ENCODE data around the gene DNAJC8. TPM values are rescaled to one million over a fixed set of nuclear protein-coding genes. Genes with fewer than 3 reads are reported as not detected.

The DNAJC8 gene
- total and polyA plus RNA-seq, 2 of the 8 experiments (the other 6 are each of a cell fraction or from before 2014, with no cell fraction given): 116 to 134 TPM

GRCh38 chr1:28258628-28259251, 25.9 kb upstream of the DNAJC8 start:
- ChIA-PET CTCF (ENCODE audit: partially characterized antibody) (interaction anchor here (0.6 to 5.2 kb wide), 5 partner anchors 11 to 344 kb away, joined by 3 to 56 read pairs (median 3); no protein-coding TSS in a partner anchor), POLR2A (ENCODE audit: partially characterized antibody) (interaction anchor here (0.6 to 19.5 kb wide), 22 partner anchors 10 to 533 kb away, joined by 3 to 324 read pairs (median 5); partner anchors contain the start of genes ATP5IF1, DNAJC8, EYA3 and FAM76A)
- no peaks in the 10 kb centered on the region for H3K9me3 ChIP-seq (ENCODE audit: insufficient read depth in 2 of 2, low read depth in 1 of 2, low read length in 1 of 2)
- peak overlapping the region; percentile 19 to 100 for H3K4me2 ChIP-seq (ENCODE audit: insufficient read depth in 1 of 2, low read depth in 2 of 2, low read length in 2 of 2)
- H4K8ac ChIP-seq (ENCODE audit: extremely low read depth, insufficient read depth, low read length): no peak overlapping the region
- FAIRE-seq (no peak), DNase-seq (ENCODE audit: low read depth in 1 of 2, low spot score in 2 of 2) (no peak)
- H4K20me1 ChIP-seq (replicated peaks in 1 of 2; ENCODE audit: control insufficient read depth in 1 of 2, insufficient read depth in 2 of 2, low read length in 2 of 2): peaks cover 11 to 16% of the 10 kb centered on the region in 2 experiments
- no peak overlapping the region for H3K23ac ChIP-seq (ENCODE audit: insufficient read length)
- no peak overlapping the region for H4K5ac ChIP-seq (ENCODE audit: insufficient read length, low read depth, low read length)
- H3K14ac ChIP-seq (ENCODE audit: insufficient read length): no peak overlapping the region
- no peak overlapping the region for H2BK20ac ChIP-seq (ENCODE audit: low read length)
- H4K91ac ChIP-seq (replicated peaks; ENCODE audit: insufficient read length, low read length): no peak overlapping the region
- H3K27ac ChIP-seq (ENCODE audit: low read depth, low read length): no peak overlapping the region
- no peak overlapping the region for H3K4ac ChIP-seq (replicated peaks; ENCODE audit: insufficient read length, low read depth, low read length)
- H3K79me2 ChIP-seq (ENCODE audit: control insufficient read depth in 1 of 2, insufficient read depth in 2 of 2, low read length in 2 of 2): peaks cover 29 to 37% of the 10 kb centered on the region in 2 experiments
- H3K56ac ChIP-seq (replicated peaks; ENCODE audit: insufficient read length, low read depth, low read length): no peak overlapping the region
- H2BK12ac ChIP-seq (ENCODE audit: low read depth, low read length): peak overlapping the region; percentile 97; the same call in 1 of the 2 replicates
- peaks cover 3 to 17% (median 11%) of the 10 kb centered on the region in 4 experiments; a peak in 5 of 7 replicates for H3K4me1 ChIP-seq (replicated peaks in 1 of 4; ENCODE audit: control insufficient read depth in 3 of 4, insufficient read depth in 4 of 4, low read length in 3 of 4)
- H3K36me3 ChIP-seq (ENCODE audit: control insufficient read depth in 2 of 4, insufficient read depth in 4 of 4, low read length in 3 of 4): peaks cover 0 to 4% (median 0%) of the 10 kb centered on the region in 4 experiments; a peak in 2 of 8 replicates
- H3K27me3 ChIP-seq (replicated peaks in 1 of 4; ENCODE audit: control insufficient read depth in 3 of 4, extremely low read depth in 1 of 4, insufficient read depth in 3 of 4, low read length in 3 of 4): no peaks in the 10 kb centered on the region
- H3K18ac ChIP-seq (ENCODE audit: extremely low read depth, low read length): no peak overlapping the region
- peak overlapping the region; percentile 25; the same call in 1 of the 2 replicates for H2AK5ac ChIP-seq (ENCODE audit: low read depth, low read length)
- WGBS, 2 experiments (ENCODE audit: extremely low coverage in 1 of 2, insufficient coverage in 1 of 2, insufficient read length in 1 of 2, insufficient replicate concordance in 2 of 2, low coverage in 1 of 2, low lambda C conversion rate in 2 of 2, missing lambda C conversion rate in 1 of 2): 60% methylated on average over 12 of the region's 12 CpGs; no CpG with 5 or more reads in 1 of the 2 experiments
- H3K79me1 ChIP-seq (ENCODE audit: low read depth, low read length): peaks cover 14% of the 10 kb centered on the region
- H2BK5ac ChIP-seq (ENCODE audit: low read depth, low read length): peak overlapping the region; percentile 40; the same call in 1 of the 2 replicates
- H3K9ac ChIP-seq (replicated peaks in 1 of 4; ENCODE audit: extremely low read depth in 1 of 4, low read depth in 3 of 4, low read length in 3 of 4): 0 out of 7 replicates have a peak overlapping the region, but pooled peaks of 1 of the 4 experiments have one; percentile 27
- H3K4me3 ChIP-seq (ENCODE audit: extremely low read depth in 1 of 4, insufficient read depth in 2 of 4, low read depth in 3 of 4, low read length in 4 of 4): peak overlapping the region in 3 of 4 experiments; percentile 26 to 97 (median 92); a peak in 6 of 8 replicates
- no peak overlapping the region for H2BK120ac ChIP-seq (replicated peaks; ENCODE audit: low read depth, low read length)
- H3K23me2 ChIP-seq (ENCODE audit: low read depth, low read length): peaks cover 12% of the 10 kb centered on the region
- H2BK15ac ChIP-seq (ENCODE audit: low read length): peak overlapping the region; percentile 88
- peak overlapping the region; percentile 46; the same call in 1 of the 2 replicates for H2AFZ ChIP-seq (ENCODE audit: low read length)
- TF ChIP-seq CHD2 (IDR thresholded peaks at IDR 0.05; ENCODE audit: low read length) (no peak), POU5F1 (IDR thresholded peaks at IDR 0.05; ENCODE audit: low read depth, low read length) (no peak), SRF (IDR thresholded peaks at IDR 0.05; ENCODE audit: low read depth, low read length) (no peak), SUZ12 (IDR thresholded peaks at IDR 0.05; ENCODE audit: low read length) (no peak), SP4 (IDR thresholded peaks at IDR 0.05; ENCODE audit: low read length) (no peak), MAX (IDR thresholded peaks at IDR 0.05) (no peak), CBX8 (IDR thresholded peaks at IDR 0.05; ENCODE audit: borderline replicate concordance, low read depth, low read length) (no peak), EZH2 (IDR thresholded peaks at IDR 0.05; ENCODE audit: low read depth, low read length, severe bottlenecking) (no peak), EP300 (IDR thresholded peaks at IDR 0.05; ENCODE audit: borderline replicate concordance in 1 of 2, low read depth in 2 of 2, low read length in 2 of 2) (no peak)
